Measurements from ENCODE around the gene ARSJ.

Gene ARSJ

DNA sequence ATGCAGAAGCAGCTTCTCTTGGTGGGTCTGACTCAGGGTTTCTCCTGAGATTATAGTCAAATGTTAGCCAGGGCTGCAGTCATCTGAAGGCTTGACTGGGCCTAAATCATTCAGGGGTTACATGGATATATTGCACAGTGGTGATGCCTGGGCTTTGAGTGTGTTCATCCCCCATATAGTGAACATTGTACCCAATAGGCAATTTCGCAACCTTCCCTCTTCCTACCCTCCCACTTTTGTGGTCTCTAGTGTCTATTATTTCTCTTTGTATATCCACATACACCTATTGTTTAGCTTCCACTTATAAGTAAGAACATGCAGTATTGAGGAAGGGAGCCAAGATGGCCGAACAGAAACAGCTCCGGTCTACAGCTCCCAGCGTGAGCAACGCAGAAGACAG is 127.6 kb downstream of the ARSJ start:
- TF ChIP-seq CTCF (conservative IDR thresholded peaks at IDR 0.05): no peak
- H3K27ac ChIP-seq: no peak overlapping the region
